ELF-1 (cell line): ENCODE results near the gene MEGF11.
"Not testable (repeated sequence)": the region's sequence is repeated elsewhere in the genome, so short reads cannot be mapped to it uniquely, and the experiment has no call there.

ENCODE experiments used
- DNase-seq: peaks from one replicate; pipeline ENCODE4 v3.0.0-alpha.2; 2016; ENCODE audit warnings: low read depth, low spot score

The MEGF11 gene

DNA sequence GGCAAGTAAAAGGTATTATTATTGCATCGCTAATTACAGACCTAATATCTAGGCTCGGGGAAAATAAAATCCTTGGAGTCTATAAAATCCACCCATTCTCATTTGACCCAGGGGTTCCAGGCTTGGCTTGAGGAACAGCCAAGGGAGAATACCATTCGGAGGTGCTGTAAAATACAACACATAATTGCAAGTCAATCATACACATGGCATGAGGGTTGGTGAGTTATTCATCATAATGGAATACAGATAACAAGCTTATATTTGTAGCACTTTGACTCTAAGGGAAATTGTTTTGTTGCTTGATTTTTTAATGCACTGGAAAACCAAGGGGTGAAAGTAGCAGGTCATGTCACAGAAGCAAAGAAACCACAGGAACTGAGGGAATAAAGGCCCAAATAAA is 23.0 kb upstream of the MEGF11 start:
- no peak for DNase-seq

DNA sequence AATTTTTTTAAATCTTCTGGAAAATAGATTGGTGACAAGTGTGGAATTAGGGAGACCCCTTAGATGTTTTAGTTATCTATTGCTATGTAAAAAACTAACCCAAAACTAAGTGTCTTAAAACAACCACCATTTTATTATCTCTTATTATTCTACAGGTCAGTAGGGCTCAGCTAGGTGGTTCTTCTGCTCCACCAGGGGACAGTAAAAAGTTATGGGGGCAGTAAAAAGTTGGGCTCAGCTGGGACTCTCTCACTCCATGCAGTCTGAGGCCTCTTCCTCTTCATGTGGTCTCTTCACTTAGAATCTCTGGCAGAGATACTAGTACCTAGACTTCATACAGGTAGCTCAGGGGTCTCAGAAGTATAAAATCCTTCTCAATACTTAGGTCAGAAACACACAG is 21.8 kb upstream of the MEGF11 start:
- no peak for DNase-seq

DNA sequence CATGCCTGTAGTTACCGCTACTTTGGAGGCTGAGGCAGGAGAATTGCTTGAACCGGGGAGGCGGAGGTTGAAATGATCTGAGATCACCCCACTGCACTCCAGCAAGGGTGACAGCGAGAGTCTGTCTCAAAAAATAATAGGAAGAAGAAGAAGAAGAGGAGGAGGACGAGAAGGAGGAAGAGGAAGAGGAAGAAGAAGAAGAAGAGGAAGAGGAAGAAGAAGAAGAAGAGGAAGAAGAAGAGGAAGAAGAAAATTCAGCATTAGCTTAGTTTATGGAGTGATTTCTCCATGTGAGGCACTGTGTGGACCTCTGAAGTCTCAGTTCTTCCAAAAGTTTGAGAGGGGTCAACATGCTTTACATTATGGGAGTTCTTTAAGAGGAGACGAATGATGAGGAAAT is 17.4 kb upstream of the MEGF11 start:
- no peak for DNase-seq

DNA sequence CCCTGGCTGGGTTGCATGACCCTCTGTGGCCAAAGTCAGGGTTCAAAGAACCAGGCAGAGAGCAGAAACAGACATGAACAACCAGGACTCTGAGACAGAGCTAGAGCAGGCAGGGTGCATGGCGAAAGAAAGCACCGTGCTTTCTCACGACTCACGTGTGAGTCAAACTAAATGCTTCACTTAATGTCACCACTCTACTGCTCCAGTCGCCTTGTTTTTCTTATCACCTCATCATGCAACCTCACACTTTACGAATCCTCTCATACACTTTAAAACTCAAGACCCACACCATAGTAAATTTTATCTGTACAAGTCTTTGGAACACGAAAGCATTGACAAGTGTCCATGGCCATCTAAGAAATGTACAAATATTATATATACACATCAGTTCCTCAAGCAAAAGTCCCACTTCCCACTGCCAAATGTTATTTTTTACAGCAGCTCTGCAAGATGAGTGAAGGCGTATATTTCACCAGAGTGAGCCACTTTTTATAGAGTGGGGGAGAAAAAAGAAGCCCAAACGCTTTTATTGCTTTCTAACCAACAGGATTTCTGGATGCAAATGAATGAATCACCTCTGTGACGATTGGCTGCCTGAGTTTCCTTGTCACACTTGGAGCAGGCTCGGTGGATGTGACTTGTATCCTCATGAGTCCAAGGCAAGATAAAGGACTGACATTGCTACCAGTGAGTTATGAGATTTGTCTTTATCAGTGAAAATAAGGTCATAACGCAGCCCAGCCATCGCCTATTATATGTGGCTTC is 16.0 kb upstream of the MEGF11 start:
- DNase-seq, result peak; percentile 41

DNA sequence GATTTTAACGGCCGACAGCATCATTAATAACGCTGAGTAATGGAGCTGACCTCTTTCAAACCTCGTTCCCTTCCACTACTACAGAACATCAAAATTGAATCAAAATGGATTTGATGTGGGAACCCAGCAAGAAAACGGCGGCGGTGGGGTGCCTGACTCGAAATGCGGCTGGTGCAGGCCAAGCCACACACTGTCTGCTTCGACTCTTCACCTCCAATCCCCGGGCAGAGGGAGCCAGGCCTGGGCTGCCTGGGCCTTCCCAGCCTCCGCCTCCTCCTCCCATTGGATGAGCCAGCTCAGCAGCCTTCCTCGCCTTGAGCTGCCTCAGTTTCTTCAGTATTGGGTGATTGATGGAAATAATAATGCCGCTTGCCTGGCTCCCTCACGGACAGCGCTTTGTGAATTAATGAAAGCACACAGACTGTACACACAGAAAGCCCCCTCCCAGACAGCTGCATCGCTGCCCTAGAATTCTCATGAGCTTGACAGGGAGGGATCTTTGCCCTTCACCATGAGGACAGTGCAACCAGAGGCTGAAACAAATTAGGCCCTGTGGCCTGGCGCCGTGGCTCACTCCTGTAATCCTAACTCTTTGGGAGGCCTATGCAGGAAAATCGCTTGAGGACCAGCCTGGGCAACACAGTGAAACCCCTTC is 11.4 kb upstream of the MEGF11 start:
- no peak for DNase-seq

DNA sequence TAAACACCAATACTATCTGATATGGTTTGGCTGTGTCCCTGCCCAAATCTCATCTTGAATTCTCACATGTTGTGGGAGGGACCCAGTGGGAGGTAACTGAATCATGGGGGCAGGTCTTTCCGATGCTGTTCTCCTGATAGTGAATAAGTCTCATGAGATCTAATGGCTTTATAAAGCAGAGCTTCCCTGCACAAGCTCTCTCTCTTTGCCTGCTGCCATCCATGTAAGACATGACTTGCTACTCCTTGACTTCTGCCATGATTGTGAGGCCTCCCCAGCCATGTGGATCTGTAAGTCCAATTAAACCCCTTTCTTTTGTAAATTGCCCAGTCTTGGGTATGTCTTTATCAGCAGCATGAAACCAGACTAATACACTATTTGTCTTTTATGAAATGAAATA is 9.3 kb upstream of the MEGF11 start:
- DNase-seq, result not testable (repeated sequence)

DNA sequence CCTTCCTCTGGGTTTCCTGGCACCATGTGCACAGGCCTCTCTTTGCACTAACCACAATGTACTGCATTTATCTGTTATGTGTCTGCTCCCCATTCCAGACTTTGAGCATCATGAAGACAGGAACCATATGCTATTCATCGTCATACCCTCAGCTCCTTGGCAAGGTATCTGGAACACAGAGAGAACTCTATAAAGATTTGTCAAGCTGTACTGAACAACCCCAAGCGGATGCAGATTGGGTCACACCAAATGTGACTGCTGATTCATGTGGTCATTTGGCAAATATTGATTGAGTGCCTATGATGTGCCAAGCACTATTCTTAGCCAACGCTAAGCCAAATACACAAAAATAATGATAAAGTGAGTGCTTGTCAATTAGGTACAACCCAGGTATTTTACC is 7.5 kb upstream of the MEGF11 start:
- DNase-seq, result no peak

DNA sequence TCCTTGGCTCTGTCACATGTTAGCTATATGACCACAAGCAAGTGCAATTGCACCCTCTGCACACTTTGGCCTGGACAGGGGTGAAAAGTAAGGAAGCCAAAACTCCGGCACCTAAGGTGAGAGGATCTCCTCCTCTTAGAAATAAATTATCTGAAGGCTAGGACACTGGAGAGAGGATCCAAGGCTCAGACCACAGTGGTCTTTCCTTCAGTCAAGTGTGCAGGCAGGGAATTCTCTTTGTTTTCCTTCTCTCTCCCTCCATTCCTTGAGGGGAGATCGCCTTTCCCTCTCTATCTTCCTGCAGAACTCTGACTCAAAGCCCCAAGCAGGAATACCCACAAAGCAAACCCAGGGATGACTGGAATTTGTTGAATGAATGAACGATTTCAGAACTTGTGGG is 3.1 kb upstream of the MEGF11 start:
- no peak for DNase-seq

DNA sequence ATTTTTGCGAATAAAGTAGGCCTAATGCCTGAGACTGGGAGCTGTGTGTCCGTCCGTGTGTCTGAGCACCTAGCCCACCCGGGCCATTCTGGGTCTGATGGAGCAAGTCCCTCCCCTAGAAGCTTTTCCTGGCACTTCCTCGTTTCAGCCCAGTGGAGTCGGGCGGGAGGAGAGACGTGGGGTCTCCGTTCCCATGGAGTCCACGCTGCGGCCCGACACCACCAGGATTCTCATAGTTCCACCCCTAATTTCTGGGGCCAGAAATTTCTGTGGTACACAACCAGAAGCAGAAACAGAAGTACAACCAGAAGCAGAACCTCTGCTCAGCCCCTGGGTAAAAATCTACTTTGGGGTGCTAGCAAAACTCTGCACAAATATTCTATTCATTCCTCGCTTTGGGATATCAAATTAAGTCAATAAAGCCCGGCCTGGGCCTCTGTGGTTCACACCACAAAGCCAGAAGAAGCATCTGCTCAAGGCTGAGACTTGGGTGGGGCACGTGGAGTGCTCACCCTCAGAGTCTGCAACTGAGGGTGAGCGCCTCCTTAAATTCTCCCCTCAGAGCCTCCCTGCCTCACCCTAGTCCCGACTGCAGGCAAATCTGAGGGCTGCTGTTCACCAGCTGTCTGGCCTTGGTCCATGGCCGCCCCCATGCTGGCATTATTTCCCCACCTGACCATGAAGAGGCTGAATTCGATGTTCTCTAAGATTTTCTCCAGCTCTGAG is 1.6 kb upstream of the MEGF11 start:
- DNase-seq, result no peak

DNA sequence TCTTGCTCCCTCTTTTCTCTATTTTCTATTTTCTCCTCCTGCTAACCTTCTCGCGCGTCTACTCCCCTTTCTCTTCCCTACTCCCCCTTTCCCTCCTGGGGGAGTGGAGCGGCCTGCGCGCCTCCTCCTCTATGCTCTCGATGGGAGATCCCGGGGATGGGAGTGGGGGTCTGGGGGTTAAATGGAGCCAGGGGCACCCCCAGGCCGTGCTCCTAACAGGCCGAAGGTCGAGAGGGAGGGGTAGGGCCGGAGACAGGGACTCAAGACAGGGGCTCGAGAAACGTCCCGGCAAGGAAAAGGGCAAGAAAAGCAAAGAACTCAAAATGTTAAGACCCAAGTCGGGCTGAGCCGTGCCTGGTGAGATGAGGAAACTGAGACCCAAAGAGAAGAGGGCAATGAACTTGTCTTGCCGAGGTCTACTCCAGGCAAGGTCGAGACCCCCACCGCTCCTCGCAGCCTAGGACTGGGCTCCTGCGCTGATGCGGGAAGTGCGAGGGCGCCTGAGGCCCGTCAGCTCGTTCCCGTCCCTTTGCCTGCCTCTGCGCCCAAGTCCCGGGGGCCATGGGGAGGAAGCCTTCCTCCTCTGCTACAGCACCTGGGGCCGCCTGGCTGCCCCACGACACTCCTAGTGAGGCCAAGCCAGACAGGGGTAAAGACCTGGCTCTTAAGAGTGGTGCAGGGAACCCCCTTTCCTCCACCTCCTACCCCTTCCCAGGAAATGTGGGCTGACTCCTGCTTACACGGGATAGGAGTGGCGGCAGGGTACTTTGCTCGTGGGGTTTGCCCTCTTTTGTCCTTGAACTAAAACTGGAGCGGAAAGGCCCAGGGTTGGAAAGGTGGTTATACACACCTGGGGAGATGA is 770 bp upstream of the MEGF11 start:
- DNase-seq, result peak; percentile 56

DNA sequence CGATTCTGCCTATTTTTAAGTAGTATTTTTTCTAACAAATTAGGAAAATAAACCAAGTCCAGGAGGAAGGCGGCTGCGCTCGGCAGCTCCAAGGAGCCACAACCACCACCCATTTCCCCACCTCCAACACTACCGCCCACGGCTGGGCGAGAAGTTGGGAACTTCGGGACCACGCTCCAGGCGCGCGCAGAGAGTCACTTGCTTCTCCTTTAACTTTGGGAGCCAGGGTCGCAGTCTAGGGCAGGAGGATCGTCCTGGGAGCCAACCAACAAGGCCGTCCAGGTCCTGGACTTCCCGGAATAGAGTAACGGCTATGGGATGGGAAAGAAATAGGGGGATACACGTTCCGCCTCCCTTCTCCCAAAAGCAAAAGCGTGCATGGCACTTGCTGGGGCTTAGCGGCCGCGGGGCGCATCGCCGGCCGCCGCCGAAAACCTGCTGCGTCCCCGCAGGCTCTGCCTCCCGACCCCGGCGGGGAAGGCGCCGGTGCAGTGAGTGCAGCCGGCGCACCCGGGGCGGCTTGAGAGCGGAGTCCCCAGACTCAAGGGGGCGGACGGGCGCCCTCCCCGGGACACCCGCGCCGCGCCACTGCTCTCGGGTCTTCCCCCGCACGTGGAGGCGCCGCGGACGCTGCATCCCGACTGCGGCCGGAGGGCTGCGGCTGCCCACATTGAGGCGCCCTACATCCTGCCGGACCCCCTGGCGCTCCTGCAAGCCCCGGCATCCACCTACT is 699 bp downstream of the MEGF11 start:
- DNase-seq, result peak; percentile 59

DNA sequence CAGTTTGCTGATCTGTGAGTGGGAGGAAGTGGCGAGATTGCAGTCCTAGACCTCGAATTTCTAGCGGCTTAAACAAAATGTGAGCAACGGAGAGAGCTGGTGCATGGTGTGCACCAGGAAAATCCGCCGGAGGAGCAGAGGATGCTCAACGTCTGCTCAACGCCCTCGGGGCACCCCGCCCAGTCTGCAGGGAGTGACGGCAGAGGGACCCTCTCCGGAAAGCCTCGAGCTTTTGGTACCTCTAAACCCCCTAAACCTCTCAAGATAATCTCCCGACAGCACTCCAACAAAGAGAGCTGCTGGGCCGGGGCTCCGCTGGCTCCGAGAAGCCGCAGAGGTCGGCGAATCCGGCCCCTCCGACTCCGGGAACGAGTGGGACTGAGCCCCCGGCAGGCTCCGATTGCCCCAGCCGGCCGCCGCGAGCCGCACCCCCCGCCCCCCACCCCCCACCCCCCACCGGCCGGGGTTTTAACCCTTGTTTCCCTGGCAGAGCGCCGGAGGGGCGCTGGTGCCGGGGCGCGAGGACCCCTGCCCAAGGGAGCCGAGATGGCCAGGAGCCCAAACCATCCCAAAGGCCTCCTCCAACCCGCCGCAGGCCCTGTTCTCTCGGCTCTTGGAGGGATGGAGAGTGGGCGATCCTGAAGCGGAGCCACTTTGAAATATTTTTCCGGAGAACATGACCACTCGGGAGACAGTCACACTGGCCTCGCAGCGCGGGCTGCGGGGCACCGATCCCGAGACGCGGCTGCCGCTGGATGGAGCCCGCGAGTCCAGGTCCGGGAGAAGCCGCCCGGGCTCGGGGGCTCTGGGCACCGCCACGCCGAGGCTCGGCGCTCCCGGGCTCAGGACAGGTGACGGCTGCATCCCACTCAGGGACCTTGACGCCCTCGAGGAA is 1.5 kb downstream of the MEGF11 start:
- peak; percentile 64 for DNase-seq

DNA sequence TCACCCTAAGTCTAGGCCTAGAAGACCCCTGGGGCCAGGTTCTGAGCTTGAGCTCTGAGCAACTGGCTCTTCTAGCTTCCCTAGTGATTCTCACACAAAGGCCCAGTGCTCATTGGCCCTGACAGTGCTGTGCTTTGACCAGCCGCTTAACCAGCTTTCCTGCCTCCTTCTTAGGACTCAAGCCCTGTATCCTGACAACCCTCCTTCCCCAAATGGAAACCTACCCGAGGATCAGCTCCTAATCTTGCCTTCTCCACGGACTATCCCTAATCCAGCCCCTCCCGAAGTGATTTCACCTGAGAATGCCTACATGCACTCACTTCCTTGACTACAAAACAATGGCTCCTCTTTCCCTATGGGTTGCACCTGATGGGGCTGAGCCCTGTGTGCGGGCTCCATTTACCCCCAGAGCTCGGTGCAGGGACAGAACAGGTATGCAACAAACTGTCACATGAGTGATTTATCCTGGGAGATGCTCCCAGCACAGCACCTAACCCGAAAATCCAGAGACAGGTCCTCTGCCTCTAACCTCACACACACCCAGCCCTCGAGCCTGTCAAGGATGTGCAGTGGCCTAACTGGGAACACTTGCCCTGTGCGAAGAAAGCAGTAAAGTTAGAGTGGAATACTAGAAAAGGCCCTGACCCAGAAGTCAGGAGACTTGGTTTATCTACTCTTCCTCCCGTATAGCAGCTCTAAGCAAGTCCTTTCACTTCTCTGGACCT is 2.3 kb downstream of the MEGF11 start:
- peak; percentile 28 for DNase-seq

DNA sequence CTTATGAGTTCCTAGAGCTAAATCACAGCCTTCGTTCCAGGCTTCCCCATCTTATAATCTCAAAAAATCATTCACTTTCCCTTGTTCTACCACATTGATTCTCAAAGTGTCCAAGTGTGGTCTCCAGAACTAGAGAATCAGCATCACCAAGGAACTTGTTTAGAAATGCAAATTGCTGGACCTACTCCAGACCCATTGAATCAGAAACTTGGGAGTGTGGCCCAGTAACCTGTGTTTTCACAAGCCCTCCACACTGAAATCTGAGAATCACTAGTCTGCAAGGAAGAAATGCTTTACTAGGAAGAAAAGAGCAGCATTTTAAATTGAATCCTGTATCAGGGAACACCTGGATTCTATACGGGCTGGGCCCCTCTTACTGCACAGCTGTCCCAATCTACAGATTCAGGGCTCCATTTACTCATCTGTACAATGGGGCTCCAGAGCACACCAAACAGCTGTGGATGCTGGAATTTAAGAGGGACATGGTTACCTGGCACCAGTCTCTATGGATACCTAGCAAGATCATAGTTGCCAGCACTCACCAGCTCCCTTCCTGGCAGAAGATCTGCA is 3.9 kb downstream of the MEGF11 start:
- DNase-seq, result no peak

DNA sequence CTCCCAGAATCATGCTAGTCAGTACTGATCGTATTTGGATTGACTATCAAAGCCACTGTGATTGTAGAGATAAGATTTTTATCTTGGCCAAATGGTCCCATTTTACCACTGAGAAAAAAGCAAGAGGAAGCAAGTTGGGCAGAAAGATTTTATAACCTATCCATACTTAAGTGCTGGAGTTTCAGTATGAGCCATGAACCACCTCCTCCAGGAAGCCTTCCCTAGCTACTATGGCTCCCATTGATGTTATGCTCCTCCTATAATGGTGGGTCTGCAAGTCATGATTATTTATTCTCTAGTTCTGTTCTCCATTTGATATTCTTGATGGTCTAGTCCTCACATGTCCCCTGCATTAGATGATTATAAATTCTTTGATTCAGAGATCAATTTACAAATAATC is 6.6 kb downstream of the MEGF11 start:
- no peak for DNase-seq

DNA sequence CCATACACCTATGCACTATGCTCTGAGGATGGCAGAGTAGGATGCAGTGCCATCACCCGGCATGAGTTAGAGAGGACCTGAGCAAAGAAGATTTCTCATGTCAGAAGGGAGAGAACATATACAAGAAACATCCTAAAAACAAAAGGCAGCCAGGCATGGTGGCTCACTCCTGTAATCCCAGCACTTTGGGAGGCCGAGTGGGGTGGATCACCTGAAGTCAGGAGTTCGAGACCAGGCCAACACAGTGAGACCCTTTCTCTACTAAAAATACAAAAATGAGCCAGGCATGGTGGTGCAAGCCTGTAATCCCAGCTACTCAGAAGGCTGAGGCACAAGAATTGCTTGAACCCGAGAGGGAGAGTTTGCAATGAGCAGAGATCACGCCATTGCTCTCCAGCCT is 7.7 kb downstream of the MEGF11 start:
- DNase-seq, result not testable (repeated sequence)

DNA sequence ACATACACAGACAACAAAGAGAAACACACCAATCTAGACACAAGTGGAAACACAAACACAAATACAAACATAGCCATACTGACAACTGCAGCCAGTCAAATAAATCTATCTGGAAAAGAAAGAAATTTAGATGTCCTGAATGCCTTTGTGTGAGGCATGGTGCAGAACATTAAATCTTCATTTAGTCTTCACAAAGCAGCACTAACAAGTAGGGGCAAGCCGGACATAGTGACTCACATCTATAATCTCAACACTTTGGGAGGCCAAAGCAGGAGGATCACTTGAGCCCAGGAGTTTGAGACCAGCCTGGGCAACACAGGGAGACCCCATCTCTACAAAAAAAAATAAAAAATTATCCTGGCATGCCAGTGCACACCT is 11.7 kb downstream of the MEGF11 start:
- no peak for DNase-seq

DNA sequence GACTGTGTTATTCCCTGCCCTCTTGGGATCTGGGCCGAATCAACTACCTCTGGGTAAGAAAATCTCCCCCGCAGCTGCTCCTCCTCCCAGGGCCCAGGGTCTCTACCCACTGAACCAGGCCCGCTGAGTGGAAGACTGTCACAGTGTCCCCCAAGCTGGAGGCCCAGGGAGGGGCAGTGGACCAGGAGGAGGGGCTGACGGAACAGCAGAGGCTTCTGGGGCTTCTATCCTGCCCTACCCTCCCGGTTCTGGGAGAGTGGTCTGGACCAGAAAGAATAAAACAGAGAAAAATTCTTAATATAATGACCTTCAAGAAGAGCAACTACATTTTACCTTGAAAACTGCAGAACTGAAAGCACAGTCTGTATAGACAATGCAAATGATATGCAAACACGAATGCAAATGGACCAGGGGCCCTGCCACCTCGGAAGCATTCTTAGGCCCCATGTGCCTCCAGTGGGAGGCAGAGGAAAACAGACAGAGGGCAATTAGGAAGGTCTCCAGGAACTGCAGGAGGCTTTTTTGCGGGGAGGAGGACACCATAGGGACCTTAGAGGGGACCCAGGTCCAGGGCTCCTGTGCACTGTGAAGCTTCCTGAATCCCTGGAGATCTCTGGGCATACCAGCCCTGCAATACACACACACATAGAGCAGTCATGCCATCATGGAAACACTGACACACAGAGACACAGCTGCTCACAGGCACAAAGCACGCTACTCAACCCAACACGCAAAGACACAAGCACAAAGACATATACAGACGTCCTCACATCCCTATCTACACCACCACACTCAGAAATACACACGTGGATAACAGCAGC is 12.3 kb downstream of the MEGF11 start:
- no peak for DNase-seq
